LNCAP (cell line): Measurements from ENCODE around the gene DUSP14.

Source experiments
- CTCF ChIP-seq: fragments of 450-650 bp; IDR thresholded peaks from 2 replicates; pipeline ENCODE4 v1.5.1; 2017; ENCODE audit warnings: mild to moderate bottlenecking

The DUSP14 gene

GRCh38 chr17:37521821-37522220 is 32.1 kb downstream of the DUSP14 start:
- TF ChIP-seq CTCF, result no peak

- no peak for TF ChIP-seq CTCF
These were observed 34.1 kb downstream of the DUSP14 start for GRCh38 chr17:37523715-37524219.

GRCh38 chr17:37527249-37527851 is 37.7 kb downstream of the DUSP14 start:
- peak; percentile 85 for TF ChIP-seq CTCF

- TF ChIP-seq CTCF, result no peak
These were observed 40.7 kb downstream of the DUSP14 start for GRCh38 chr17:37530420-37530819.

- no peak for TF ChIP-seq CTCF
These were observed 43.1 kb downstream of the DUSP14 start for GRCh38 chr17:37532756-37533155.

- no peak for TF ChIP-seq CTCF
These were observed 46.2 kb downstream of the DUSP14 start for GRCh38 chr17:37535906-37536305.

GRCh38 chr17:37538981-37539659 is 49.4 kb downstream of the DUSP14 start:
- no peak for TF ChIP-seq CTCF
